Naive thymus-derived CD4-positive, alpha-beta T cell (primary cell): ENCODE measurements around the gene ZBTB18. TPM values are rescaled to one million over a fixed set of nuclear protein-coding genes. Genes with fewer than 3 reads are reported as not detected.
A peak's percentile ranks its signal among the peaks of the same experiment; 100 is the strongest.

Experiments
- ATAC-seq: fragments of 150-1000 bp; cut with Tn5 transposase; 2 replicates; pipeline ENCODE4 v1.10.0; 2021; ENCODE audit warnings: mild to moderate bottlenecking, moderate library complexity
- CTCF ChIA-PET: fragments of 350-600 bp; sonication (Branson Sonifier 250); formaldehyde crosslinking; loops from one replicate; lab custom pipeline; 2021; ENCODE audit warnings: antibody characterized with exemption; lab: Charles Lee
- POLR2A ChIA-PET: fragments of 350-600 bp; sonication (Branson Sonifier 250); formaldehyde crosslinking; loops from one replicate; lab custom pipeline; 2021; ENCODE audit warnings: antibody characterized with exemption, inconsistent platforms; lab: Charles Lee
- DNase-seq, 9 donors: peaks; one replicate each; pipeline versions ENCODE4 v3.0.0 to v3.0.0-alpha.2; 2020 to 2022; ENCODE audit warnings: mixed read lengths in 1 of 9
- H3K27ac ChIP-seq: one replicate; pipeline ENCODE4 v1.7.0; 2013; ENCODE audit warnings: mild to moderate bottlenecking, low read depth, low read length, moderate library complexity
- H3K27me3 ChIP-seq, 2 donors: one replicate each; pipeline ENCODE4 v1.7.0; 2013; ENCODE audit warnings: low read length in 2 of 2, mild to moderate bottlenecking in 2 of 2, moderate library complexity in 2 of 2; ENCODE audit not compliant: control insufficient read depth in 2 of 2, insufficient read depth in 2 of 2
- H3K36me3 ChIP-seq, 3 experiments: 1 replicate in 2 of 3; 2 replicates in 1 of 3; pipeline ENCODE4 v1.7.0; 2013; ENCODE audit warnings: low read length in 3 of 3, mild to moderate bottlenecking in 3 of 3, moderate library complexity in 1 of 3; ENCODE audit not compliant: insufficient read depth in 3 of 3, control insufficient read depth in 2 of 3
- H3K4me1 ChIP-seq, 2 donors: one replicate each; pipeline ENCODE4 v1.7.0; 2013; ENCODE audit warnings: low read length in 2 of 2, mild to moderate bottlenecking in 2 of 2, moderate library complexity in 1 of 2; ENCODE audit not compliant: control insufficient read depth in 2 of 2, insufficient read depth in 2 of 2
- H3K4me3 ChIP-seq: 2 replicates; pipeline ENCODE4 v1.7.0; 2013; ENCODE audit warnings: mild to moderate bottlenecking, low read length
- H3K9me3 ChIP-seq, 3 experiments: 1 replicate in 2 of 3; 2 replicates in 1 of 3; pipeline ENCODE4 v1.7.0; 2013; ENCODE audit warnings: low read length in 3 of 3; ENCODE audit not compliant: control insufficient read depth in 2 of 3
- H3K27ac Mint-ChIP-seq, 9 donors: one replicate each; pipeline ENCODE4 v1.8.0; 2020 to 2022; ENCODE audit warnings: mixed read lengths in 9 of 9, mild to moderate bottlenecking in 8 of 9, moderate library complexity in 5 of 9, inconsistent platforms in 2 of 9
- H3K27me3 Mint-ChIP-seq, 5 donors: one replicate each; pipeline ENCODE4 v1.8.0; 2021 to 2022; ENCODE audit warnings: mixed read lengths in 5 of 5, mild to moderate bottlenecking in 1 of 5
- H3K36me3 Mint-ChIP-seq, 5 donors: one replicate each; pipeline ENCODE4 v1.8.0; 2020 to 2022; ENCODE audit warnings: mixed read lengths in 5 of 5, mild to moderate bottlenecking in 3 of 5, inconsistent platforms in 1 of 5
- H3K4me1 Mint-ChIP-seq, 7 donors: one replicate each; pipeline ENCODE4 v1.8.0; 2020 to 2022; ENCODE audit warnings: mixed read lengths in 7 of 7, mild to moderate bottlenecking in 3 of 7, inconsistent platforms in 1 of 7
- H3K4me3 Mint-ChIP-seq, 10 donors: one replicate each; pipeline ENCODE4 v1.8.0; 2020 to 2022; ENCODE audit warnings: mild to moderate bottlenecking in 10 of 10, mixed read lengths in 10 of 10, moderate library complexity in 6 of 10, inconsistent platforms in 2 of 10
- H3K9me3 Mint-ChIP-seq, 11 donors: one replicate each; pipeline ENCODE4 v1.8.0; 2020 to 2022; ENCODE audit warnings: mixed read lengths in 11 of 11, mild to moderate bottlenecking in 4 of 11, inconsistent platforms in 1 of 11, moderate library complexity in 1 of 11
- intact Hi-C, 2 donors: fragments of 100-400 bp; cut with micrococcal nuclease; formaldehyde crosslinking; loops; one replicate each; pipeline ENCODE4 v1.15.1; 2023
- polyA plus RNA-seq, 2 donors: library from polyadenylated mRNA; unstranded; fragments of 300-500 nt; fragmentation: Illumina TruSeq; gene quantifications; one replicate each; pipeline ENCODE4 v1.2.3, GENCODE V29; 2021
- total RNA-seq, 6 experiments: library from RNA in 5 of 6; stranded (reverse) in 5 of 6; gene quantifications; 1 replicate in 5 of 6; 2 replicates in 1 of 6; pipeline ENCODE4 v1.2.3 and lab custom pipeline; 2021 to 2026

Gene ZBTB18
- total and polyA plus RNA-seq, 7 experiments from 2014 or later = 3.6 to 90.7 (median 42.4) TPM

DNA sequence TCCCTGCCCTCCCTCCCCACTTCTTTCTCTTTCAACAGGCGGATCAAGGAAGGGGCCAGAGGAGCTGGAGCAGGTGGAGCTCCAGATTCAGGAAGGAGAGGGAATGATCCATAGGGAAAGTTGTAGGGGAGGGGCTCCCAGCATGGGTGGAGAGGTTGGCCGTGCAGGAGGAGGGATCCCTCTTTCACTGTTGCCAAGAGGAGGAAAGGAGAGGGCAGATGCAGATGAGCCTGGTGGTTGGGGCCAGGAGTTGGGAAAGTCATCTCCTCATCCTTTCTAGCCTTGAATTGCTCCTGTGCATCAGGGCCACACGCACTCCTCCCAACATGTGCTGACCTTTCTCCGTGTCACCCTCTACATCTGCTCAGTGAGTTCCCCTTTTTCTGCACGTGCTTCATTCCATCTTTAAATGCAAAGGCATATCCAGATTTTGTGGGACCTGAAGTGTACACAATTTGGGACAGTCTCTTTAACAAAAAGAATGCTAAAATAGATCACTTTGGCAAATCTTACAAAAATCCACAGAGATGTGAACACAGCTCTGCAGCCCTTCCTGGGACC, 32.4 kb downstream of the ZBTB18 start:
- H3K27ac Mint-ChIP-seq = no peak overlapping the region
- intact Hi-C loops = no loop called here
- H3K4me3 Mint-ChIP-seq = no peak overlapping the region
- Histone ChIP-seq H3K27ac (no peak overlapping the region), H3K36me3 (no peaks in the 10 kb centered on the region), H3K9me3 (no peaks in the 10 kb centered on the region), H3K4me3 (no peak overlapping the region), H3K4me1 (no peaks in the 10 kb centered on the region), H3K27me3 (no peaks in the 10 kb centered on the region)
- DNase-seq = no peak
- H3K27me3 Mint-ChIP-seq = peaks cover 5 to 24% (median 17%) of the 10 kb centered on the region in 5 donors
- peaks cover 0 to 9% (median 3%) of the 10 kb centered on the region in 5 donors for H3K36me3 Mint-ChIP-seq
- peaks cover 0 to 4% (median 0%) of the 10 kb centered on the region in 11 donors for H3K9me3 Mint-ChIP-seq
- no peak for ATAC-seq
- H3K4me1 Mint-ChIP-seq = peaks cover 0 to 10% (median 0%) of the 10 kb centered on the region in 7 donors
- ChIA-PET POLR2A (interaction anchor here (1.0 kb wide), 1 partner anchor 22 kb away, joined by 3 read pairs; no protein-coding TSS in a partner anchor), CTCF (interaction anchor here (0.6 kb wide), 1 partner anchor 38 kb away, joined by 8 read pairs; no protein-coding TSS in a partner anchor)

DNA sequence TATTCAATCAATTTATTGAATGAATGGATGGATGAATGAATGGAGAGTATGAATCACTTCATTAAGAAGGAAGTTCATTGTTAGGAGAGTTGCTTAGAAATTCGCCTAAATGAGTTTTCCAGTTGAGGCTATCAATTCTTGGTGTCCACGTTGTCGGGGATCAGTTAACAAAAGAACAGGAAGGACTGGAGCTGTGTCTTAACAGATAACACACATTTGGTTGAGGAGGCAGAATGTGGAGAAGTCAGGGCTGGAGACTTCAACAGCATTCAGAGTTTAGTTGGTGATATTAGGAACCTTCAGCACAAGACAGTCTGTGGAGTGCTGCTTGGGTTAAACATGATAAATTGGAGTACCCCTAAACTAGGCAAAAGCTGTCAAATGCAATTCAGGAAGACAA, 33.7 kb downstream of the ZBTB18 start:
- ChIA-PET CTCF (no interaction called here), POLR2A (interaction anchor here (0.7 to 1.1 kb wide), 3 partner anchors 9 to 268 kb away, joined by 3 to 6 read pairs (median 4); no protein-coding TSS in a partner anchor)
- H3K4me1 Mint-ChIP-seq = peaks cover 0 to 6% (median 0%) of the 10 kb centered on the region in 7 donors
- ATAC-seq (no peak), DNase-seq (no peak)
- H3K36me3 ChIP-seq = no peaks in the 10 kb centered on the region
- no peak overlapping the region for H3K27ac Mint-ChIP-seq
- H3K4me3 Mint-ChIP-seq = no peak overlapping the region
- H3K27ac ChIP-seq = no peak overlapping the region
- peaks cover 5 to 24% (median 17%) of the 10 kb centered on the region in 5 donors for H3K27me3 Mint-ChIP-seq
- no peaks in the 10 kb centered on the region for H3K27me3 ChIP-seq
- peaks cover 0 to 4% (median 0%) of the 10 kb centered on the region in 11 donors for H3K9me3 Mint-ChIP-seq
- H3K9me3 ChIP-seq = no peaks in the 10 kb centered on the region
- H3K4me3 ChIP-seq = no peak overlapping the region
- intact Hi-C loops = no loop called here
- H3K36me3 Mint-ChIP-seq = peaks cover 0 to 9% (median 3%) of the 10 kb centered on the region in 5 donors
- H3K4me1 ChIP-seq = no peaks in the 10 kb centered on the region

DNA sequence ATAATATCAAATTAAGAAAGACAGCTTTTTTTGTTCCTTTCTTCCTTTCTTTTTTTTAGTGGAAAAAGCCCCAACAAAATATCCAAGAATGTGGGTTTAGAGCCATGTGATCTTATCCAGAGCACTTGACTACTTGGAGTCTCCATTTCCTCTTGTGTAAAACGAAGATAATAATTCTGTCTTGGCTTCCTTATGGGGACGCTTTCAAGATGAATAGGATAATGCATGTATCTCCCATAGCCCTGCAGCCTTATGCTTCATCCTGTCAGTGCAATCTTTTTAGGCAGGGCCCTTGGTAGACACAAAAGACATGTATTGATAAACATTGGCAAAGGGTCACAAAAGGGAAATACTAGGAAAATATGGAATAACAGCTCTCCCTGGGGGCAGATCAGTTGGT, 34.8 kb downstream of the ZBTB18 start:
- ChIA-PET CTCF (no interaction called here), POLR2A (interaction anchor here (1.4 kb wide), 1 partner anchor 11 kb away, joined by 4 read pairs; no protein-coding TSS in a partner anchor)
- no peaks in the 10 kb centered on the region for H3K4me1 ChIP-seq
- peaks cover 5 to 24% (median 17%) of the 10 kb centered on the region in 5 donors for H3K27me3 Mint-ChIP-seq
- H3K4me3 Mint-ChIP-seq = no peak overlapping the region
- peaks cover 0 to 6% (median 0%) of the 10 kb centered on the region in 7 donors for H3K4me1 Mint-ChIP-seq
- H3K9me3 Mint-ChIP-seq = peaks cover 0 to 4% (median 0%) of the 10 kb centered on the region in 11 donors
- H3K36me3 ChIP-seq = no peaks in the 10 kb centered on the region
- no peak overlapping the region for H3K4me3 ChIP-seq
- DNase-seq = no peak
- intact Hi-C loops = no loop called here
- no peaks in the 10 kb centered on the region for H3K27me3 ChIP-seq
- no peaks in the 10 kb centered on the region for H3K9me3 ChIP-seq
- peaks cover 0 to 9% (median 3%) of the 10 kb centered on the region in 5 donors for H3K36me3 Mint-ChIP-seq
- no peak overlapping the region for H3K27ac Mint-ChIP-seq
- H3K27ac ChIP-seq = no peak overlapping the region
- ATAC-seq = no peak

DNA sequence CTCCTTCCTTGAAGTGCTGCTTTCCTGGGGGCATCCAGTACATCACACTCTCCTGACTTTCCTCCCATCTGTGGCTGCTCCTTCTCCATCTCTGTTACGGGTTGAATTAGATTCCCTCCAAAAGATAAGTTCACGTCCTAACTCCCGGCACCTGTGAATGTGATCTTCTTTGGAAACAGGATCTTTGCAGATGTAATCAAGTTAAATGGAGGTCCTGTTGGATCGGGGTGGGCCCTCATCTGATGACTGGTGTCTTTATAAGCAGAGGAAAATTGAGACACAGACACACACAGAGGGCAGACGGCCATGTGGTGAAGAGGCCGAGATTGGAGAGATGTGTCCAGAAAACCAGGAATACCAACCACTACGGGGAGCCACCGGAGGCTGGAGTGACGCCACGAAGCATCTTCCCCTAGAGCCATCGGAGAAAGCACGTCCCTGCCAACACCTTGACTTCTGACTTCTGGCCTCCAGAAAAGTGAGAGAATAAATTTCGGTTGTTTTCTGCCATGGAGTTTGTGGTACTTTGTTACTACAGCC, 36.0 kb downstream of the ZBTB18 start:
- H3K27me3 Mint-ChIP-seq = peaks cover 5 to 20% (median 17%) of the 10 kb centered on the region in 5 donors
- peak overlapping the region in 2 of 9 donors; percentile 33 to 66 for H3K27ac Mint-ChIP-seq
- ATAC-seq (no peak), DNase-seq (no peak)
- Histone ChIP-seq H3K27me3 (no peaks in the 10 kb centered on the region), H3K9me3 (no peaks in the 10 kb centered on the region), H3K36me3 (no peaks in the 10 kb centered on the region), H3K4me1 (no peaks in the 10 kb centered on the region), H3K27ac (no peak overlapping the region), H3K4me3 (no peak overlapping the region)
- peaks cover 0 to 6% (median 0%) of the 10 kb centered on the region in 7 donors for H3K4me1 Mint-ChIP-seq
- H3K36me3 Mint-ChIP-seq = peaks cover 0 to 9% (median 3%) of the 10 kb centered on the region in 5 donors
- CTCF ChIA-PET = no interaction called here
- peaks cover 0 to 4% (median 0%) of the 10 kb centered on the region in 11 donors for H3K9me3 Mint-ChIP-seq
- intact Hi-C loops = no loop called here
- POLR2A ChIA-PET = no interaction called here
- no peak overlapping the region for H3K4me3 Mint-ChIP-seq

DNA sequence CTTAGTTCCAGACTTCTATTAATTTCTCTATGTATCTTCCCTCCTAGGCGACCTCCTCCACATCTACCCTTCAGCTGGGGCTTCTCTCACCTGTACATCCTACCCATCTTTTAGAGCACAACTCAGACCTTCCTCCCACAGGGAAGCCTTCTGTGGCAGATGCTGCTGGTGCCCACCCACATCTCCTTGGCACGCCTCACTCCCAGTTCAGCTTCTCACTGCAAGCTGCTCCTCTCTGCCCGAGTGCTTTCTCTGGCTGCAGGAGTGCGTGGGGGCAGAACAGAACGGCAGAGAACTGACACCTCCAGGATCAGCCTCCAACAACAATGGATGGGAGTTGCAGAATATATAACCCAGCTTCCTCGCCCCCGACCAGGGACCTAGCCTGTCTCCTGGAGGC, 36.5 kb downstream of the ZBTB18 start:
- H3K27ac Mint-ChIP-seq = no peak overlapping the region
- DNase-seq (no peak), ATAC-seq (no peak)
- peaks cover 3 to 16% (median 12%) of the 10 kb centered on the region in 5 donors for H3K27me3 Mint-ChIP-seq
- Histone ChIP-seq H3K4me1 (no peaks in the 10 kb centered on the region), H3K4me3 (no peak overlapping the region), H3K27ac (no peak overlapping the region), H3K9me3 (no peaks in the 10 kb centered on the region), H3K27me3 (no peaks in the 10 kb centered on the region), H3K36me3 (no peaks in the 10 kb centered on the region)
- POLR2A ChIA-PET = no interaction called here
- peaks cover 0 to 7% (median 2%) of the 10 kb centered on the region in 7 donors for H3K4me1 Mint-ChIP-seq
- CTCF ChIA-PET = no interaction called here
- H3K36me3 Mint-ChIP-seq = peaks cover 0 to 4% (median 3%) of the 10 kb centered on the region in 5 donors
- H3K4me3 Mint-ChIP-seq = no peak overlapping the region
- intact Hi-C loops = no loop called here
- peaks cover 0 to 4% (median 0%) of the 10 kb centered on the region in 11 donors for H3K9me3 Mint-ChIP-seq

DNA sequence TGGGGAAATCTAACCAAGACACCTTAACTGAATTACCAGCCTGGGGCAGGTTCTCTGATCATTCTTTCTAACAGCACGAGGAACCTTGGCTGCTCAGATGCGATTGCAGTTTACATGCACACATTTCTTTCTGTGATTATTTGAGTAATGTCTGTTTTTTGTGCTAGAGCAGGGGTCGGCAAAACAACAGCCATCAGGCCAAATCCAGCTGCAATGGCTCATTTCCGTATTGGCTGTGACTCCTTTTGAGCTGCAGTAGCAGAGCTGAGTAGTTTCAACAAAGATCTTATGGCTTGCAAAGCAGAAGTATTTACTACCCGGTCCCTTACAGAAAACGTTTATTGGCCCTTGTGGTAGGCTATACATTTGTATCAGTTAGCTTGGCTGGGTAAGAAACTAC, 37.1 kb downstream of the ZBTB18 start:
- CTCF ChIA-PET = interaction anchor here (1.0 kb wide), 1 partner anchor 26 kb away, joined by 3 read pairs; no protein-coding TSS in a partner anchor
- H3K36me3 ChIP-seq = no peaks in the 10 kb centered on the region
- Mint-ChIP-seq H3K4me1 (peaks cover 0 to 10% (median 0%) of the 10 kb centered on the region in 7 donors), H3K36me3 (peaks cover 0 to 4% (median 0%) of the 10 kb centered on the region in 5 donors), H3K27me3 (peaks cover 0 to 11% (median 6%) of the 10 kb centered on the region in 5 donors), H3K4me3 (no peak overlapping the region), H3K27ac (peak overlapping the region in 1 of 9 donors; percentile 28), H3K9me3 (peaks cover 0 to 4% (median 0%) of the 10 kb centered on the region in 11 donors)
- H3K4me3 ChIP-seq = no peak overlapping the region
- POLR2A ChIA-PET = interaction anchor here (1.0 to 1.6 kb wide), 3 partner anchors 9 to 37 kb away, joined by 3 to 5 read pairs (median 4); partner anchors contain the start of gene ZBTB18
- intact Hi-C loops = no loop called here
- H3K9me3 ChIP-seq = no peaks in the 10 kb centered on the region
- no peak for DNase-seq
- no peaks in the 10 kb centered on the region for H3K27me3 ChIP-seq
- no peaks in the 10 kb centered on the region for H3K4me1 ChIP-seq
- no peak for ATAC-seq
- no peak overlapping the region for H3K27ac ChIP-seq
